ENCODE measurements around the gene SH3RF2.

The SH3RF2 gene

GRCh38 chr5:145939540-145940065, 3.2 kb downstream of the SH3RF2 start:
- Histone ChIP-seq H3K4me1 (ENCODE audit: control insufficient read depth, insufficient read depth, low read length, unreplicated experiment) (peaks cover 43% of the 10 kb centered on the region), H3K36me3 (ENCODE audit: insufficient read depth, low read length) (no peaks in the 10 kb centered on the region), H2AFZ (ENCODE audit: low read length, unreplicated experiment) (no peak overlapping the region), H3K27me3 (ENCODE audit: insufficient read depth, low read length) (no peaks in the 10 kb centered on the region), H3K4me3 (ENCODE audit: low read depth, low read length) (no peak overlapping the region), H3K27ac (ENCODE audit: low read depth, low read length) (no peak overlapping the region), H3K79me2 (ENCODE audit: control insufficient read depth, insufficient read depth, low read length, unreplicated experiment) (no peaks in the 10 kb centered on the region)

- Histone ChIP-seq H3K27ac (ENCODE audit: low read depth, low read length) (no peak overlapping the region), H3K27me3 (ENCODE audit: insufficient read depth, low read length) (no peaks in the 10 kb centered on the region), H3K4me1 (ENCODE audit: control insufficient read depth, insufficient read depth, low read length, unreplicated experiment) (peaks cover 40% of the 10 kb centered on the region), H2AFZ (ENCODE audit: low read length, unreplicated experiment) (no peak overlapping the region), H3K79me2 (ENCODE audit: control insufficient read depth, insufficient read depth, low read length, unreplicated experiment) (no peaks in the 10 kb centered on the region), H3K4me3 (ENCODE audit: low read depth, low read length) (no peak overlapping the region), H3K36me3 (ENCODE audit: insufficient read depth, low read length) (no peaks in the 10 kb centered on the region)
Observed at GRCh38 chr5:145941096-145941447, 4.7 kb downstream of the SH3RF2 start.

GRCh38 chr5:145941448-145942130, 5.2 kb downstream of the SH3RF2 start:
- peaks cover 43% of the 10 kb centered on the region for H3K4me1 ChIP-seq (ENCODE audit: control insufficient read depth, insufficient read depth, low read length, unreplicated experiment)
- no peaks in the 10 kb centered on the region for H3K79me2 ChIP-seq (ENCODE audit: control insufficient read depth, insufficient read depth, low read length, unreplicated experiment)
- no peak overlapping the region for H2AFZ ChIP-seq (ENCODE audit: low read length, unreplicated experiment)
- no peaks in the 10 kb centered on the region for H3K36me3 ChIP-seq (ENCODE audit: insufficient read depth, low read length)
- no peak overlapping the region for H3K27ac ChIP-seq (ENCODE audit: low read depth, low read length)
- H3K4me3 ChIP-seq (ENCODE audit: low read depth, low read length): no peak overlapping the region
- H3K27me3 ChIP-seq (ENCODE audit: insufficient read depth, low read length): no peaks in the 10 kb centered on the region

GRCh38 chr5:145942201-145942600, 5.8 kb downstream of the SH3RF2 start:
- Histone ChIP-seq H3K79me2 (ENCODE audit: control insufficient read depth, insufficient read depth, low read length, unreplicated experiment) (no peaks in the 10 kb centered on the region), H3K4me1 (ENCODE audit: control insufficient read depth, insufficient read depth, low read length, unreplicated experiment) (peaks cover 42% of the 10 kb centered on the region), H3K27ac (ENCODE audit: low read depth, low read length) (no peak overlapping the region), H3K36me3 (ENCODE audit: insufficient read depth, low read length) (no peaks in the 10 kb centered on the region), H2AFZ (ENCODE audit: low read length, unreplicated experiment) (no peak overlapping the region), H3K27me3 (ENCODE audit: insufficient read depth, low read length) (no peaks in the 10 kb centered on the region), H3K4me3 (ENCODE audit: low read depth, low read length) (no peak overlapping the region)

GRCh38 chr5:145942749-145943148, 6.4 kb downstream of the SH3RF2 start:
- Histone ChIP-seq H3K4me3 (ENCODE audit: low read depth, low read length) (no peak overlapping the region), H3K4me1 (ENCODE audit: control insufficient read depth, insufficient read depth, low read length, unreplicated experiment) (peaks cover 42% of the 10 kb centered on the region), H2AFZ (ENCODE audit: low read length, unreplicated experiment) (no peak overlapping the region), H3K79me2 (ENCODE audit: control insufficient read depth, insufficient read depth, low read length, unreplicated experiment) (no peaks in the 10 kb centered on the region), H3K27ac (ENCODE audit: low read depth, low read length) (no peak overlapping the region), H3K27me3 (ENCODE audit: insufficient read depth, low read length) (no peaks in the 10 kb centered on the region), H3K36me3 (ENCODE audit: insufficient read depth, low read length) (no peaks in the 10 kb centered on the region)

- no peaks in the 10 kb centered on the region for H3K27me3 ChIP-seq (ENCODE audit: insufficient read depth, low read length)
- H3K79me2 ChIP-seq (ENCODE audit: control insufficient read depth, insufficient read depth, low read length, unreplicated experiment): no peaks in the 10 kb centered on the region
- H2AFZ ChIP-seq (ENCODE audit: low read length, unreplicated experiment): no peak overlapping the region
- no peak overlapping the region for H3K4me3 ChIP-seq (ENCODE audit: low read depth, low read length)
- peaks cover 44% of the 10 kb centered on the region for H3K4me1 ChIP-seq (ENCODE audit: control insufficient read depth, insufficient read depth, low read length, unreplicated experiment)
- no peaks in the 10 kb centered on the region for H3K36me3 ChIP-seq (ENCODE audit: insufficient read depth, low read length)
- no peak overlapping the region for H3K27ac ChIP-seq (ENCODE audit: low read depth, low read length)
Observed at GRCh38 chr5:145943674-145944121, 7.3 kb downstream of the SH3RF2 start.

GRCh38 chr5:145944328-145944727, 8.0 kb downstream of the SH3RF2 start:
- H3K27ac ChIP-seq (ENCODE audit: low read depth, low read length): no peak overlapping the region
- H2AFZ ChIP-seq (ENCODE audit: low read length, unreplicated experiment): no peak overlapping the region
- no peaks in the 10 kb centered on the region for H3K27me3 ChIP-seq (ENCODE audit: insufficient read depth, low read length)
- H3K4me3 ChIP-seq (ENCODE audit: low read depth, low read length): no peak overlapping the region
- peaks cover 44% of the 10 kb centered on the region for H3K4me1 ChIP-seq (ENCODE audit: control insufficient read depth, insufficient read depth, low read length, unreplicated experiment)
- no peaks in the 10 kb centered on the region for H3K36me3 ChIP-seq (ENCODE audit: insufficient read depth, low read length)
- no peaks in the 10 kb centered on the region for H3K79me2 ChIP-seq (ENCODE audit: control insufficient read depth, insufficient read depth, low read length, unreplicated experiment)

GRCh38 chr5:145945620-145946111, 9.3 kb downstream of the SH3RF2 start:
- Histone ChIP-seq H2AFZ (ENCODE audit: low read length, unreplicated experiment) (no peak overlapping the region), H3K27me3 (ENCODE audit: insufficient read depth, low read length) (no peaks in the 10 kb centered on the region), H3K36me3 (ENCODE audit: insufficient read depth, low read length) (no peaks in the 10 kb centered on the region), H3K4me1 (ENCODE audit: control insufficient read depth, insufficient read depth, low read length, unreplicated experiment) (peaks cover 44% of the 10 kb centered on the region), H3K4me3 (ENCODE audit: low read depth, low read length) (no peak overlapping the region), H3K27ac (ENCODE audit: low read depth, low read length) (peak overlapping the region; percentile 6), H3K79me2 (ENCODE audit: control insufficient read depth, insufficient read depth, low read length, unreplicated experiment) (no peaks in the 10 kb centered on the region)

- no peaks in the 10 kb centered on the region for H3K36me3 ChIP-seq (ENCODE audit: insufficient read depth, low read length)
- peak overlapping the region; percentile 6 for H3K27ac ChIP-seq (ENCODE audit: low read depth, low read length)
- H3K4me1 ChIP-seq (ENCODE audit: control insufficient read depth, insufficient read depth, low read length, unreplicated experiment): peaks cover 39% of the 10 kb centered on the region
- no peak overlapping the region for H3K4me3 ChIP-seq (ENCODE audit: low read depth, low read length)
- no peaks in the 10 kb centered on the region for H3K79me2 ChIP-seq (ENCODE audit: control insufficient read depth, insufficient read depth, low read length, unreplicated experiment)
- H2AFZ ChIP-seq (ENCODE audit: low read length, unreplicated experiment): no peak overlapping the region
- H3K27me3 ChIP-seq (ENCODE audit: insufficient read depth, low read length): no peaks in the 10 kb centered on the region
Observed at GRCh38 chr5:145946112-145946861, 9.9 kb downstream of the SH3RF2 start.

GRCh38 chr5:145947581-145947980, 11.2 kb downstream of the SH3RF2 start:
- no peak overlapping the region for H2AFZ ChIP-seq (ENCODE audit: low read length, unreplicated experiment)
- H3K4me3 ChIP-seq (ENCODE audit: low read depth, low read length): no peak overlapping the region
- H3K36me3 ChIP-seq (ENCODE audit: insufficient read depth, low read length): no peaks in the 10 kb centered on the region
- H3K79me2 ChIP-seq (ENCODE audit: control insufficient read depth, insufficient read depth, low read length, unreplicated experiment): no peaks in the 10 kb centered on the region
- no peaks in the 10 kb centered on the region for H3K27me3 ChIP-seq (ENCODE audit: insufficient read depth, low read length)
- peaks cover 28% of the 10 kb centered on the region for H3K4me1 ChIP-seq (ENCODE audit: control insufficient read depth, insufficient read depth, low read length, unreplicated experiment)
- H3K27ac ChIP-seq (ENCODE audit: low read depth, low read length): no peak overlapping the region

- H3K27ac ChIP-seq (ENCODE audit: low read depth, low read length): no peak overlapping the region
- no peak overlapping the region for H2AFZ ChIP-seq (ENCODE audit: low read length, unreplicated experiment)
- no peak overlapping the region for H3K4me3 ChIP-seq (ENCODE audit: low read depth, low read length)
- no peaks in the 10 kb centered on the region for H3K79me2 ChIP-seq (ENCODE audit: control insufficient read depth, insufficient read depth, low read length, unreplicated experiment)
- H3K4me1 ChIP-seq (ENCODE audit: control insufficient read depth, insufficient read depth, low read length, unreplicated experiment): peaks cover 28% of the 10 kb centered on the region
- H3K27me3 ChIP-seq (ENCODE audit: insufficient read depth, low read length): no peaks in the 10 kb centered on the region
- no peaks in the 10 kb centered on the region for H3K36me3 ChIP-seq (ENCODE audit: insufficient read depth, low read length)
Observed at GRCh38 chr5:145948047-145948446, 11.7 kb downstream of the SH3RF2 start.
